ENCODE data around the gene TBCA. TPM values are rescaled to one million over a fixed set of nuclear protein-coding genes. Genes with fewer than 3 reads are reported as not detected.

Gene TBCA
- total and polyA plus RNA-seq, 4 donors, result 122 to 248 (median 154) TPM

- H3K27ac ChIP-seq (ENCODE audit: low read depth in 1 of 2, low read length in 1 of 2), result no peak overlapping the region
- 85 to 92% methylated on average over 11 of the region's 11 CpGs for WGBS, 2 donors
- peaks cover 0 to 31% (median 11%) of the 10 kb centered on the region in 5 donors for H3K4me1 ChIP-seq (ENCODE audit: control insufficient read depth in 5 of 5, insufficient read depth in 5 of 5, low read length in 5 of 5)
- no peak for ATAC-seq (ENCODE audit: insufficient read depth, low FRiP score)
- DNase-seq, result no peak
- no peaks in the 10 kb centered on the region for H3K27me3 ChIP-seq (ENCODE audit: control insufficient read depth in 3 of 3, insufficient read depth in 3 of 3, low read length in 2 of 3)
- H3K36me3 ChIP-seq (ENCODE audit: control insufficient read depth in 4 of 4, insufficient read depth in 4 of 4, low read length in 4 of 4), result no peaks in the 10 kb centered on the region
- no peak overlapping the region for H3K9ac ChIP-seq (ENCODE audit: insufficient read depth in 1 of 2, low read length in 2 of 2)
- TF ChIP-seq, protein P1, sequence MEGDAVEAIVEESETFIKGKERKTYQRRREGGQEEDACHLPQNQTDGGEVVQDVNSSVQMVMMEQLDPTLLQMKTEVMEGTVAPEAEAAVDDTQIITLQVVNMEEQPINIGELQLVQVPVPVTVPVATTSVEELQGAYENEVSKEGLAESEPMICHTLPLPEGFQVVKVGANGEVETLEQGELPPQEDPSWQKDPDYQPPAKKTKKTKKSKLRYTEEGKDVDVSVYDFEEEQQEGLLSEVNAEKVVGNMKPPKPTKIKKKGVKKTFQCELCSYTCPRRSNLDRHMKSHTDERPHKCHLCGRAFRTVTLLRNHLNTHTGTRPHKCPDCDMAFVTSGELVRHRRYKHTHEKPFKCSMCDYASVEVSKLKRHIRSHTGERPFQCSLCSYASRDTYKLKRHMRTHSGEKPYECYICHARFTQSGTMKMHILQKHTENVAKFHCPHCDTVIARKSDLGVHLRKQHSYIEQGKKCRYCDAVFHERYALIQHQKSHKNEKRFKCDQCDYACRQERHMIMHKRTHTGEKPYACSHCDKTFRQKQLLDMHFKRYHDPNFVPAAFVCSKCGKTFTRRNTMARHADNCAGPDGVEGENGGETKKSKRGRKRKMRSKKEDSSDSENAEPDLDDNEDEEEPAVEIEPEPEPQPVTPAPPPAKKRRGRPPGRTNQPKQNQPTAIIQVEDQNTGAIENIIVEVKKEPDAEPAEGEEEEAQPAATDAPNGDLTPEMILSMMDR (IDR thresholded peaks at IDR 0.05; ENCODE audit: control extremely low read depth, extremely low read depth), result no peak
- H3K9me3 ChIP-seq (ENCODE audit: control insufficient read depth in 4 of 4, insufficient read depth in 3 of 4, low read length in 3 of 4), result no peaks in the 10 kb centered on the region
- H3K4me3 ChIP-seq, result no peak overlapping the region
These were observed 1.2 kb upstream of the TBCA start for GRCh38 chr5:77777281-77777892.

DNA sequence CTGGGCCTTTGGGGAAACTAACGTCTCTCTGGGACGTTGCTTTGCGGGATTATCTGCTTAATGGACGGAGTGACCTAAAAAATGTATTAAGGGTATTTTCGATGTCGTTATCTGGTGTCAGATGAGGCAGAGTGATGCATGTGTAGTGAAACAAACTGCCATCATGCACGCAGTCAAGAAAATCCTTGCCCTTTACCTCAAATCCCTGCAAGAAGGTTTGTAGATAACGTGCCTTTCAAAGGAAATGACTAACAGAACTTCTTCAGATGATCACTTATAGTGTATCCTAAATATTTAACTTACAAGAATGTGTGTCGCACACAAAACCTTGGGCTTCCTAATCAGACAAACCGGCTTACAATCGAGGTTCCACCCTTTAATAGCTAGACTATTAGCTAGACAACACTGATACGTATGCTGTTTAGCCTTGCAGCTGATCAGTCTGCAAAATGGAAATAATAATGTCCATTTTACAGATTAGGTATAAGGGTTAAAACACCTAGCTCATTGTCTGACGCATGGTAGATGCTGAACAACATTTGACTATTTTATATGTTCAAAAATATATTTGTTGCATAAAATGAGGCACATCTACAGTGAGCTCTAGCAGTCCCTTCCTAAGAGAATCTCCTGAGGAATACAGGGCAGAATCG, 541 bp upstream of the TBCA start:
- peak overlapping the region in 1 of 2 donors; percentile 63 for H3K9ac ChIP-seq (ENCODE audit: insufficient read depth in 1 of 2, low read length in 2 of 2)
- TF ChIP-seq, protein P1 (IDR thresholded peaks at IDR 0.05; ENCODE audit: control extremely low read depth, extremely low read depth), result no peak
- 24 to 30% methylated on average over 14 of the region's 14 CpGs for WGBS, 2 donors
- ATAC-seq (ENCODE audit: insufficient read depth, low FRiP score), result no peak
- peaks cover 0 to under 1% (median 0%) of the 10 kb centered on the region in 4 donors for H3K36me3 ChIP-seq (ENCODE audit: control insufficient read depth in 4 of 4, insufficient read depth in 4 of 4, low read length in 4 of 4)
- no peaks in the 10 kb centered on the region for H3K9me3 ChIP-seq (ENCODE audit: control insufficient read depth in 4 of 4, insufficient read depth in 3 of 4, low read length in 3 of 4)
- H3K27me3 ChIP-seq (ENCODE audit: control insufficient read depth in 3 of 3, insufficient read depth in 3 of 3, low read length in 2 of 3), result no peaks in the 10 kb centered on the region
- peak overlapping the region; percentile 70 for H3K4me3 ChIP-seq
- peaks cover 0 to 31% (median 11%) of the 10 kb centered on the region in 5 donors for H3K4me1 ChIP-seq (ENCODE audit: control insufficient read depth in 5 of 5, insufficient read depth in 5 of 5, low read length in 5 of 5)
- DNase-seq, result no peak
- H3K27ac ChIP-seq (ENCODE audit: low read depth in 1 of 2, low read length in 1 of 2), result peak overlapping the region; percentile 91 to 98

DNA sequence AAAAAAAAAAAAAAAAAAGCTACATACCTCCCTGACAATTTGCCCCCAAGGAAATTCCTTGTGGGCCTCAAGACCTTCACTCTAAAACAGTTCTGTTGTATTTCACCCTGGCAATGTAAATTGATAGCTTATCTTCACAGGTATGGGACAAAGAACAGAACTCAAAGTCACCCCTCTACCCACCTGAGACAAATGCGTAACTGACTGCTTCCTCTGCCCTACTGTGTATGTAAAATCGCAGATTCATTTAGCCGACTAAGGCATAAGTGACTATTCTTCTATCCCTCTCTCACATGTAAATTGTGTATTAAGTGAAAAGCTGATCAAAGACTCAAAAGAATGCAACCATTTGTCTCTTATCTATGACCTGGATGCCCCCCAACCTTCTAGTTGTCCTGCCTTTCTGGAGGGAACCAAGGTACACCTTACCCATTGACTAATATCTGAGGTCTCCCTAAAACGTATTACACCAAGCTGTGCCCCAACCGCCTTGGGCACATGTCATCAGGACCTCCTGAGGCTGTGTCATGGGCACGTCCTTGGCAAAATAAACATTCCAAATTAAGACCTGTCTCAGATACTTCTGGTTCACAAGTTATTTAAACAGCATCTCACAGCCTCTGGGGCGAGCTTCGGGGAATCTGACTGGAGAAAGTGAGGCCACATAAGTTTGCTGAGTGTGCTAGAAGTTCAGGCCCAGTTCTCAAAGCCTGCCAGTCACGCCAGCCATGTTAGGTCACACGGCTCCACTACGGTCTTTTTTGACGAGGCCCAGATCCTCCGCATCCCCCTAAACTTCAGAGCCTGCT, 954 bp downstream of the TBCA start:
- ATAC-seq (ENCODE audit: insufficient read depth, low FRiP score) (no peak), DNase-seq (no peak)
- peak overlapping the region; percentile 70 for H3K4me3 ChIP-seq
- H3K9me3 ChIP-seq (ENCODE audit: control insufficient read depth in 4 of 4, insufficient read depth in 3 of 4, low read length in 3 of 4), result no peaks in the 10 kb centered on the region
- H3K27me3 ChIP-seq (ENCODE audit: control insufficient read depth in 3 of 3, insufficient read depth in 3 of 3, low read length in 2 of 3), result no peaks in the 10 kb centered on the region
- 9 to 11% methylated on average over 13 of the region's 13 CpGs for WGBS, 2 donors
- H3K9ac ChIP-seq (ENCODE audit: insufficient read depth in 1 of 2, low read length in 2 of 2), result peak overlapping the region; percentile 72 to 87
- H3K36me3 ChIP-seq (ENCODE audit: control insufficient read depth in 4 of 4, insufficient read depth in 4 of 4, low read length in 4 of 4), result peaks cover 0 to 9% (median 3%) of the 10 kb centered on the region in 4 donors
- peaks cover 3 to 31% (median 11%) of the 10 kb centered on the region in 5 donors for H3K4me1 ChIP-seq (ENCODE audit: control insufficient read depth in 5 of 5, insufficient read depth in 5 of 5, low read length in 5 of 5)
- H3K27ac ChIP-seq (ENCODE audit: low read depth in 1 of 2, low read length in 1 of 2), result peak overlapping the region; percentile 91 to 98
- TF ChIP-seq, protein P1 (IDR thresholded peaks at IDR 0.05; ENCODE audit: control extremely low read depth, extremely low read depth), result no peak

Measured in lung (tissue), 12 donors.